Panc1 (cell line): Measurements from ENCODE around the gene IL32. TPM values are rescaled to one million over a fixed set of nuclear protein-coding genes. Genes with fewer than 3 reads are reported as not detected.

ENCODE experiments used
- ATAC-seq: fragments of 200-7000 bp; cut with Tn5 transposase; 2 replicates; pipeline ENCODE4 v1.9.1; 2020; ENCODE audit warnings: mild to moderate bottlenecking, moderate library complexity
- BruUV-seq: library from RNA; stranded (reverse); fragments of 400-500 nt; replicated peaks from 2 replicates; lab custom pipeline; 2021; lab: Mats Ljungman, UMichigan
- CTCF ChIA-PET: fragments of 300-600 bp; sonication (Branson Sonifier 250); formaldehyde crosslinking; loops from one replicate; lab custom pipeline; 2022; ENCODE audit warnings: antibody characterized with exemption; lab: Charles Lee
- POLR2A ChIA-PET: fragments of 300-600 bp; sonication (Branson Sonifier 250); formaldehyde crosslinking; loops from one replicate; lab custom pipeline; 2022; ENCODE audit warnings: antibody characterized with exemption; lab: Charles Lee
- DNase-seq: peaks from one replicate; pipeline ENCODE4 v3.0.0-alpha.2; 2010; ENCODE audit warnings: low read depth, low spot score
- H3K27ac ChIP-seq: 2 replicates; pipeline ENCODE4 v1.5.1; 2011; ENCODE audit warnings: mild to moderate bottlenecking, low read length, inconsistent platforms
- H3K27me3 ChIP-seq: fragments of 200-500 bp; sonication (Bioruptor generic); 2 replicates; pipeline ENCODE4 v1.6.0; 2014; ENCODE audit warnings: low read length, inconsistent platforms; ENCODE audit not compliant: control insufficient read depth, insufficient read depth
- H3K36me3 ChIP-seq: fragments of 200-500 bp; sonication (Bioruptor generic); 2 replicates; pipeline ENCODE4 v1.5.1; 2014; ENCODE audit warnings: inconsistent platforms, mild to moderate bottlenecking, low read length, moderate library complexity; ENCODE audit not compliant: control insufficient read depth, insufficient read depth
- H3K4me1 ChIP-seq: 2 replicates; pipeline ENCODE4 v1.5.1; 2011; ENCODE audit warnings: inconsistent platforms, mild to moderate bottlenecking, low read length, moderate library complexity; ENCODE audit not compliant: control insufficient read depth, insufficient read depth
- H3K4me3 ChIP-seq, 2 experiments: 2 replicates each; pipeline ENCODE4 v1.5.1; 2011 to 2012; ENCODE audit warnings: low read depth in 2 of 2, low read length in 2 of 2, mild to moderate bottlenecking in 2 of 2, inconsistent platforms in 1 of 2, moderate library complexity in 1 of 2
- H3K9me3 ChIP-seq: fragments of 200-500 bp; sonication (Bioruptor generic); 2 replicates; pipeline ENCODE4 v1.5.1; 2014; ENCODE audit warnings: low read depth, mild to moderate bottlenecking, inconsistent platforms, low read length, moderate library complexity; ENCODE audit not compliant: control insufficient read depth, insufficient read depth
- POLR2AphosphoS5 ChIP-seq: IDR thresholded peaks from 2 replicates; pipeline ENCODE4 v1.6.1; 2012; ENCODE audit warnings: mild to moderate bottlenecking, low read depth, low read length, moderate library complexity
- SIN3A ChIP-seq: IDR thresholded peaks from 2 replicates; pipeline ENCODE4 v1.6.1; 2012; ENCODE audit warnings: low read depth, mild to moderate bottlenecking, low read length, moderate library complexity, borderline replicate concordance; ENCODE audit not compliant: insufficient read depth
- TCF7L2 ChIP-seq: IDR thresholded peaks from 2 replicates; pipeline ENCODE4 v1.6.1; 2011; ENCODE audit warnings: mild to moderate bottlenecking, low read depth, low read length, inconsistent platforms
- in situ Hi-C: cut with HindIII; loops from 2 replicates; pipeline ENCODE4 v1.10.0; 2016; ENCODE audit warnings: low sequenced_read_pairs, low pct_unique_long_range_greater_than_20kb
- intact Hi-C: fragments of 100-400 bp; cut with micrococcal nuclease; formaldehyde crosslinking; loops from one replicate; pipeline ENCODE4 v1.10.0; 2022; ENCODE audit not compliant: unreplicated experiment
- total RNA-seq: library from RNA; stranded (reverse); gene quantifications from one replicate; pipeline ENCODE4 v1.2.1, GENCODE V29; 2021; ENCODE audit not compliant: unreplicated experiment
- TF ChIP-seq, protein P1 (sequence below), 2 experiments: IDR thresholded peaks; 2 replicates each; pipeline ENCODE4 v1.6.1; 2011 to 2012; ENCODE audit warnings: low read depth in 2 of 2, control low read depth in 1 of 2, low read length in 1 of 2, mild to moderate bottlenecking in 1 of 2, moderate library complexity in 1 of 2; ENCODE audit not compliant: insufficient read depth in 1 of 2
- TF ChIP-seq, protein P2 (sequence below): fragments of 450-650 bp; IDR thresholded peaks from 2 replicates; pipeline ENCODE4 v1.5.1; 2017; ENCODE audit warnings: mild to moderate bottlenecking

Gene IL32
- total RNA-seq, 1 experiment from 2014 or later, result 17.1 TPM

DNA sequence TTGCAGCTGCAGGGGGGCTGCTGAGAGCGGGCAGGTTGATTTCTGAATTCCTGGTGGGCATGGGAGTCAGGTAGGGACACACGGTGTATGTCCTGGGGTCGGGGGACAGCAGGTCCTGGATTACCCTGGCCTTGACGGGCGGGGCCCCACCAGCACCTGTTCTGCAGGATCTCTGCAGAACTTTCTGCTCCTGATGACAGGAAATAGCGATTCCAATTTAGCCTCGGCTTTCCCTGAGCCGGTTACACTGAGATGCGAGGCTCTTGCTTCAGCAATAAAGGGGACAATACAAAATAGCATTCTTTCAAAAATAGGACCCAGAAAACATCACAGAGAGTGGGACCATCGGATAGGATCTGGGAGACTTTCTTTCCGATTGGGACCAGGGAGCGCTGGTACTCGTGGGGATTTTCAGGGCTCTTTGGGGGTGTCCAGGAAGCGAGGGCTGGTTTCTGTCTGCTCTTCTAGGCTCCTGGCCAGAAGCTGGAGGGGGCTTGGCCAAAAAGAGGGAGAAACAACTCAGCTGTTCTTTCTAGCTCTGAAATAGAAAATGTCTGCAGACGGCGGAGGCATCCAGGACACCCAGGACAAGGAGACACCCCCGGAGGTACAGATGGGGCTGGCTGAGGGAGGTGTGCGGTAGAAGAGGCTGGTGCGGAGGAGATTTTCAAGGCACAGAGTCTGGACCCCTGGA lies 47.6 kb downstream of the IL32 start:
- intact Hi-C loops (no loop called here), in situ Hi-C loops (no loop called here)
- BruUV-seq, result TSS peak; percentile 93
- peaks cover 15% of the 10 kb centered on the region for H3K4me1 ChIP-seq
- POLR2A ChIA-PET, result no interaction called here
- ATAC-seq, result peak; percentile 5; the same call in 1 of the 2 replicates
- no peaks in the 10 kb centered on the region for H3K9me3 ChIP-seq
- H3K27ac ChIP-seq, result peak overlapping the region; percentile 88
- CTCF ChIA-PET, result no interaction called here
- H3K27me3 ChIP-seq, result no peaks in the 10 kb centered on the region
- TF ChIP-seq, protein P1, sequence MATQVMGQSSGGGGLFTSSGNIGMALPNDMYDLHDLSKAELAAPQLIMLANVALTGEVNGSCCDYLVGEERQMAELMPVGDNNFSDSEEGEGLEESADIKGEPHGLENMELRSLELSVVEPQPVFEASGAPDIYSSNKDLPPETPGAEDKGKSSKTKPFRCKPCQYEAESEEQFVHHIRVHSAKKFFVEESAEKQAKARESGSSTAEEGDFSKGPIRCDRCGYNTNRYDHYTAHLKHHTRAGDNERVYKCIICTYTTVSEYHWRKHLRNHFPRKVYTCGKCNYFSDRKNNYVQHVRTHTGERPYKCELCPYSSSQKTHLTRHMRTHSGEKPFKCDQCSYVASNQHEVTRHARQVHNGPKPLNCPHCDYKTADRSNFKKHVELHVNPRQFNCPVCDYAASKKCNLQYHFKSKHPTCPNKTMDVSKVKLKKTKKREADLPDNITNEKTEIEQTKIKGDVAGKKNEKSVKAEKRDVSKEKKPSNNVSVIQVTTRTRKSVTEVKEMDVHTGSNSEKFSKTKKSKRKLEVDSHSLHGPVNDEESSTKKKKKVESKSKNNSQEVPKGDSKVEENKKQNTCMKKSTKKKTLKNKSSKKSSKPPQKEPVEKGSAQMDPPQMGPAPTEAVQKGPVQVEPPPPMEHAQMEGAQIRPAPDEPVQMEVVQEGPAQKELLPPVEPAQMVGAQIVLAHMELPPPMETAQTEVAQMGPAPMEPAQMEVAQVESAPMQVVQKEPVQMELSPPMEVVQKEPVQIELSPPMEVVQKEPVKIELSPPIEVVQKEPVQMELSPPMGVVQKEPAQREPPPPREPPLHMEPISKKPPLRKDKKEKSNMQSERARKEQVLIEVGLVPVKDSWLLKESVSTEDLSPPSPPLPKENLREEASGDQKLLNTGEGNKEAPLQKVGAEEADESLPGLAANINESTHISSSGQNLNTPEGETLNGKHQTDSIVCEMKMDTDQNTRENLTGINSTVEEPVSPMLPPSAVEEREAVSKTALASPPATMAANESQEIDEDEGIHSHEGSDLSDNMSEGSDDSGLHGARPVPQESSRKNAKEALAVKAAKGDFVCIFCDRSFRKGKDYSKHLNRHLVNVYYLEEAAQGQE (IDR thresholded peaks at IDR 0.05; ENCODE audit: insufficient read depth in 1 of 2, low read depth in 2 of 2, low read length in 1 of 2), result no peak
- no peak for TF ChIP-seq TCF7L2
- no peak for DNase-seq
- H3K36me3 ChIP-seq, result peaks cover 3% of the 10 kb centered on the region; the same call in 1 of the 2 replicates
- H3K4me3 ChIP-seq, result peak overlapping the region; percentile 89 to 94

DNA sequence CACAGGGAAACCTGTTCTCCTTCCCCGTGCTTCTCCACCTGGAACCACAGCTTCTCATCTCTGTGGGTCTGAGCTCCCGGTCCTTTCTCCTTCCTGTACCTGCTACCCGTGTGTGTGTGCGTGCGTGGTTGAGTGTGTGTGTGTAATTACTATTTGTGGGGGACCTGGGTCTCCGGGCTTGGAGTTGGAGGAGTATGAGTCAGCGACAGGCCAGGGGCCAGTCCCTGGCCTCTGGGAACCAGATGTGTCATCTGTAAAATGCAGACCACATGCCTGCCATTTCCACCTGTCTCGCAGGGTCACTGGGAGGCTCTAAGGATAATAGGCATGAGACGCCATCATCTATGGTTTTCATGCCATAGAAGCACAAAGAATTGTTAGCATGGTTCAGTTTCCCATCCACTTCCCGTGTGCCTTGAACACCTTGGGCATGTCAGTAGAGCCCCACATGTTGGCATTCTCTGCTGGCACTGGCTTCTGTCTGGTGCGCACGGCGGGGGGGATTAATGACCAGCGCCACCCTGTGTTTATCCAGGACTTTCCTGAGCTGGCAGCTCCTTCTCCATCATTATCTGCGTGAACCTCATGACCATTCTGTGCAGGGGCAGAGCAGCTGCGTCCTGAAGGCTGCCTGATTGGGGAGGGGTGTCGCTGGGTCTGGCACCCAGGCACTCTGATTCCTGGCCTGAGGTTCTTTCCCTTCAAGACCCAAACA lies 48.5 kb downstream of the IL32 start:
- peaks cover 3% of the 10 kb centered on the region; the same call in 1 of the 2 replicates for H3K36me3 ChIP-seq

More for the DNA sequence above, 48.5 kb downstream of the IL32 start:
- no peak for ATAC-seq
- POLR2A ChIA-PET, result no interaction called here
- Histone ChIP-seq H3K4me1 (peaks cover 15% of the 10 kb centered on the region), H3K4me3 (peak overlapping the region; percentile 89 to 94), H3K9me3 (no peaks in the 10 kb centered on the region), H3K27ac (peak overlapping the region; percentile 88; the same call in 1 of the 2 replicates), H3K27me3 (no peaks in the 10 kb centered on the region)
- intact Hi-C loops, result no loop called here
- no peak for DNase-seq
- BruUV-seq, result no TSS peak
- CTCF ChIA-PET, result interaction anchor here (0.9 kb wide), 1 partner anchor 25 kb away, joined by 4 read pairs; no protein-coding TSS in a partner anchor
- in situ Hi-C loops, result no loop called here
- TF ChIP-seq, protein P2, sequence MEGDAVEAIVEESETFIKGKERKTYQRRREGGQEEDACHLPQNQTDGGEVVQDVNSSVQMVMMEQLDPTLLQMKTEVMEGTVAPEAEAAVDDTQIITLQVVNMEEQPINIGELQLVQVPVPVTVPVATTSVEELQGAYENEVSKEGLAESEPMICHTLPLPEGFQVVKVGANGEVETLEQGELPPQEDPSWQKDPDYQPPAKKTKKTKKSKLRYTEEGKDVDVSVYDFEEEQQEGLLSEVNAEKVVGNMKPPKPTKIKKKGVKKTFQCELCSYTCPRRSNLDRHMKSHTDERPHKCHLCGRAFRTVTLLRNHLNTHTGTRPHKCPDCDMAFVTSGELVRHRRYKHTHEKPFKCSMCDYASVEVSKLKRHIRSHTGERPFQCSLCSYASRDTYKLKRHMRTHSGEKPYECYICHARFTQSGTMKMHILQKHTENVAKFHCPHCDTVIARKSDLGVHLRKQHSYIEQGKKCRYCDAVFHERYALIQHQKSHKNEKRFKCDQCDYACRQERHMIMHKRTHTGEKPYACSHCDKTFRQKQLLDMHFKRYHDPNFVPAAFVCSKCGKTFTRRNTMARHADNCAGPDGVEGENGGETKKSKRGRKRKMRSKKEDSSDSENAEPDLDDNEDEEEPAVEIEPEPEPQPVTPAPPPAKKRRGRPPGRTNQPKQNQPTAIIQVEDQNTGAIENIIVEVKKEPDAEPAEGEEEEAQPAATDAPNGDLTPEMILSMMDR, result no peak
- TF ChIP-seq POLR2AphosphoS5 (no peak), SIN3A (no peak), TCF7L2 (no peak)
- TF ChIP-seq, protein P1 (IDR thresholded peaks at IDR 0.05; ENCODE audit: insufficient read depth in 1 of 2, low read depth in 2 of 2, low read length in 1 of 2), result no peak
